ENCODE results near the gene RIMS4.
"Not testable (repeated sequence)": the region's sequence is repeated elsewhere in the genome, so short reads cannot be mapped to it uniquely, and the experiment has no call there.

Gene RIMS4

DNA sequence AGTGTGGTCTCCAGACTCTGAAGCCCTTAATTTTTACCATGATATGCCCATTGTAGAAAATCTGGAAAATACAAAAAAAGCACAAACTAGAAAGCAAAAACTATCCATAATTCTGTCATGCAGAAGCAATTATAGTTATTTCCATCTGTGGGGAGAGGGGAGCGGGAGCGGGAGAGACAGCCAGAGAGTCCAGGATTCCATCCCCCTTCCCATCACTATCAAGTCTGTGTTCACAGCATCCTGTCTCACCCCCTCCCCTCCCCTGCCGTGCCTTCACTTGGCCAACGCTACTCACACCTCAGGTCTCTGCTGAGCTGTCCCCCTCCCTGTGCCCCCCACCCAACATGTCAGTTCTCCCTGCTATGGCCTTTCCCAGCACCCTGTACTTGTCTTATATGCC, 14.5 kb downstream of the RIMS4 start:
- DNase-seq (ENCODE audit: low read depth): no peak

- no peak for DNase-seq (ENCODE audit: low read depth)
Measured at GRCh38 chr20:44792796-44793195, 17.6 kb downstream of the RIMS4 start.

DNA sequence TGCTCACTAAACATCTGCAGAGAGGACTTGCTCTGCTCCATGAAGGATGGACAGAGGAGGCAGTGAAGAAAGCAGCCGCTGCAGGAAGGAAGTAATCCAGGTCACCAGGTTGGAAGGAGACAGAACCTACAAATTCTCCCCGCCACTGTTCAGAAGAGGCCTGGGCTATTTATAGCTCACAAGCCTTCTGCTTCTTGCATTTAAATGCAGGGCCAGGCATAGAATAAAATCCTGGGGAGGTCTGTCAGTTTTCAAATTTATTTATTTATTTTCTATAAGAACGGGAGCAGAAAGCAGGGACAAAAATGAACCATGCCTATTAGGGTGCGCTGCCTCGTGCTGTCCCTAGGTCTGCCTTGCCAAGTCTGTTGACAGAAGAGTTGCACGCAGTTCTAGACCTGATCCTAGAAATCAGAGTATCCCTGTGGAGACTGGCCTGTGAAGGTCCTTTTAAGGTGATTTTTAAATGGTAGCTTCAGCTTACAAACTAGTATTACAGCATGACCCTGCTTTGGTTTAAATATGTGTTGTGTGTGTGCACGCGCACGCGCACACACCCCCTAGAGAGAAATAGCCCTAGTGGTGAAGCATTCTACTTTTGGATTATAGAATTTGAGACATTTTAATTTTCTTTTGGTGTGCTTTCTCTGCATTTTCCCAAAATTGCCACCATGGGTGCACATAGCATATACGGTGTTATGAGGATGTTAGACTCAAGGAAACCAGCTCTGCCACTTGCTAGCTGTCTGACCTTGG, 19.5 kb downstream of the RIMS4 start:
- no peak for DNase-seq (ENCODE audit: low read depth)

DNA sequence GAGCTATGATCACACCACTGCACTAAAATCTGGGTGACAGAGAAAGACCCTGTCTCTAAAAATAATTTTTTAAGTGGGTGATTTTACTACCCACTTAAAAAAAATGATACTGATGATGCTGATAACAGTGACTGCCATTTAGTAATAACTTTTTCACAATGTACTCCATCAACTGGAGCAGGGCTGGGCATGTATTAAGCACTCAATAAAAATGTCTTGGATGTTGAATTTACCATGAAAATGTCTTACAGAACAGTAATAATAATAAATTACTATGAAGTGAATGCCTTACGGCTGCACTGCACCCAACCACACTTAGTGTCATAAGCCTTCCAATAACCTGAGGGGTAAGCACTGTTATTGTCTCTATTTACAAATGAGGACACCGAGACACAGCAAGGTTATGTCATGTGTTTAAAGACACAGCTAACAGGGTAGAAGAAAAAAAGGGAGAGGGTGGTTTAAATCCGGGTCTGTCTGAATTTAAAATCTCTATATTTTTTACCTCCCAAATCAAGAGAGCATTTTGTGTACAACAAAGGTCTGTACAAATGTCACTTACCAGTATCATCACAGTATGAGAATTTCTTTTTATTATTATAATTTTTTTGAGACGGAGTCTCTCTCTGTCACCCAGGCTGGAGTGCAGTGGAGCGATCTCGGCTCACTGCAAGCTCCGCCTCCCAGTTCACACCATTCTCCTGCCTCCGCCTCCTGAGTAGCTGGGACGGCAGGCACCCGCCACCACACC, 21.5 kb downstream of the RIMS4 start:
- DNase-seq (ENCODE audit: low read depth): no peak

GRCh38 chr20:44787299-44787698, 23.0 kb downstream of the RIMS4 start:
- DNase-seq (ENCODE audit: low read depth): no peak

DNA sequence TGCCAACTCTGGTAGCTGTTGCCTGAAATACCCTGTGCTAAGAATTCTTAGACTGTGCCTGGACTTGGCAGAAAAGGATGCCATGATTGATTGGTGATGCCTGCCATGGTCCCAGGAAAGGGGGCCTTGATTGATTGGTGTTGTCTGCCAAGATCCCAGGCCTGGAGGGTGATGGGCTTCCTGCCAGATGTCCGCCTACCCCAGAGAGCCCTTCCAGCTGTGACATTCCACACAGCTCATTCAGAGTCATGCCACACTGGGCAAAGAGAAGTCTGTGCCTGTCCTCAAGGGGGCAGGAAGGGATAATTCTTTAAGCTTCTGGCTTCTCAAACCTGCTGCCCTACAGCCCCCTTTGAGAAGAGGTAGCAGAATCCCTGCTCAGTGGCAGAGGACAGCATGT, 24.6 kb downstream of the RIMS4 start:
- peak; percentile 34 for DNase-seq (ENCODE audit: low read depth)

DNA sequence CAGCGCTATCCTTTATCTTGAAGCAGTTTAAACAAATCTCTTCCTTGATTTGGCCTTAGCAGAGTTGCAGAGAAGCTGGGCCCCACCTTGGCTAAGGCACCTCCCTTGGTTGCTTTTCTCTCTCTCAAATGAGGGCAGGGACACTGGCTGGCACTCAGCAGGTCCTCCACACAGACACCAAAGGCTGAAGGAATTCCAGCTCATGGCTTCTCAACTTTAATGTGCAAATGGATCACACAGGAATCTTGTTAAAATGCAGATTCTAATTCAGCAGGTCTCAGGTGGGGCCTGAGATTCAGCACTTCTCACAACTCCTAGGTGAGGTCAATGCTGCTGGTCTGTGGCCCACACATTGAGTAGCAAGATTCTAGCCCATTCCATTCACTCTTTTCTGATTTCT, 25.7 kb downstream of the RIMS4 start:
- no peak for DNase-seq (ENCODE audit: low read depth)

DNA sequence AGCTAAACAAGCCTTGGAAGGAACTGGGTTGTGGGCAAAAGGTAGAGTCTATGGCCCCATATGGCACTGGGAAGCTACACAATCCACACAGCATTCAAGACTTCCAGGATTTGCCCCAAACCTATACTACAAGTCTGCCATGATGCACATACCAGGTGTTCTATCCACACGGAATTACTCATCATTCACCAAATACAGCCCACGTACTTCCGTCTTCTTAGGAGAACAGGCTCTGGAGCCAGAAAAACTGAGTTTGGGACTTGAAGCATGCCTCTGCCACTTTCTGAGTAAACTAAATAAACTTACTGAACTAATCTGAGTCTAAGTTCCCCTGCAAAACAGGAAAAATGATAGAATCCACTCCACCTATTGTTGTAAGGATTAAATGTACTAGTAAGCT, 28.6 kb downstream of the RIMS4 start:
- DNase-seq (ENCODE audit: low read depth): no peak

DNA sequence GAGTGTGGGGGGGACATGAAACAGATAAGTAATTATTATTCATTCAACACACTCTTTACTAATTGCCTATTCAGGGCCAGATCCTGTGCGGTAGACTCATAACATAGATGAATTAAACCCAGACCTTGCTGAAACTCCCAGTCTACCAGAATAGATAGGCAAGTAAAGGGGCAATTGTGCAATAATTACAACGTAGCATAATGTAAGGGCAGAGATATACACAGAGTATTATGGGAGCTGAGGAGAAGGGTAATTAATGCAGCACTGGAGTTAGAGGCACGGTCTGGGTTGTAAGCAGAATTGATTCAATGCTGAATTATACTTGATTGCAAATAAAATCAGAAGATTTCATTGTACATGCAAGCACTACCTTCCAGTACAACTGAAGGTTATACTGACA, 29.2 kb downstream of the RIMS4 start:
- DNase-seq (ENCODE audit: low read depth): no peak

- DNase-seq (ENCODE audit: low read depth): peak; percentile 64
Measured at GRCh38 chr20:44780226-44780625, 30.1 kb downstream of the RIMS4 start.

DNA sequence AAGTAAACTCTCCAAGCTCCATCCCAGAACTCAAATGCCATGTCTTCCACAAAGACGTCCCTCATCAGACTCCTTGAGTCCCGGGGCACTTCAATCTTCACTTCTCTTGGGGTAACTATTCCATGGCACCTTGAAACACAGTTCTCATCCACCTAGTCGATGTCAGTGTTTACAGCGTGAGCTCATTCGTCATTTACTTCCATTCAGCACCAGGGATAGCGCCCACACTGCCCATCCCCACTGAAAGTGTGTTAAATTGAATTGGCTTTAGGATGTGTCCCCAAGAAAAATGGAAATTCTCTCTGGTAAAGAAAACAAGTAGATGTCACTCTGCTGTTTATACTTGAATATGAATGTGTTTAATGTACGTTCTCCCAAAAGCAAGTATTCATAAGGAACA, 33.4 kb downstream of the RIMS4 start:
- peak; percentile 30 for DNase-seq (ENCODE audit: low read depth)

DNA sequence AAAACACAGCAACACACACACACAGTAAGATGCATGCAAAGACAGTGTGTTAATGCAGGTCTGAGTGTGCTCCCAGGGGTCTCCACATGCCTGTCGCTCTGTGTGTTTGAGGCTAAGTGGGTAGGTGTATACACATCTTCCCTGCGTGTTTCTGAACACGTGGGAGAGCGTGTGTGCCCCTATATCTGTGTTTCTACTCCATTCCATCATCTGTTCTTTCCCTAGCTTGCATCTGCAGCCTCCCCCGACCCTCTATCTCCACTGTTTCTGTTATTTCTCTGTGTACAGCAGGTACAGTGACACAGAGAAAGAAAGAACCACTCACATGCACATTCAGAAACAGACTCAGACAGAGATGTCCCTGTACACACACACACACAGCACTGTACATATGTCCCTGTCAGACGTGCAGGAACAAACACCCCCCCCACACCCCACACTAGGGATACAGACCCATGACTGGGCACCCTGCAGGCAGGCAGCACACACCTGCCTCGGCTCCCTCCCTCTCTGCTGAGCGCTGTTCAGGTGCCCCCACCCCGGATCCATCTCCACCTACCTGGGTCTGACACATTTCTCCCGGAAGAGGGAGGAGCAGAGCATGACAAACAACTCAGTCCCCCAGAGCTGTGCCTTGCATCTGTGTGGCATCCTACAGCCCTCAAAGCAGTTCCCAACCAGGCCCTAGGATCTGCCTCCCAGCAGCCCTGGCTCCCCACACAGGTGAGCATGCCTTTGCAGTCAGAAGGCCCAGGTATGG, 37.1 kb downstream of the RIMS4 start:
- no peak for DNase-seq (ENCODE audit: low read depth)

DNA sequence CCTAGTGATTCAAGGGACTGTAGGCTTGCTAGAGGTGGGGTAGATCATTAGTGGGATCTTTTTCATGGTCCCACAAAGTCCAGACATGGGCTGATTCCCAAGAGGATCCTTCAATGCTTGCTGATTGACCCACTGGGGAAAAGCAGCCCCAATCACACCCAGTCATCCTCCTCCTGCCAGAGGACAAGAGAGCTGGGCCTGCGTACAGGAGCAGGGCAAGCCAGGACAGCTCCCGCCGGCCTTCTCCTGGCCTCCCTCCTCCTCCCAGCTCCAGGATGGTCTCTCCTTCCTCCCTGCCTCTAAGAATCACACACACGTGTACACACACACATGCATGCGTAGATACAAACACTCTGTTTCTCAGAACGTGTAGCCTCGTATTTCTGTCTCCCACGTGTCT, 37.7 kb downstream of the RIMS4 start:
- DNase-seq (ENCODE audit: low read depth): no peak

GRCh38 chr20:44771172-44771535, 39.2 kb downstream of the RIMS4 start:
- DNase-seq (ENCODE audit: low read depth): no peak

DNA sequence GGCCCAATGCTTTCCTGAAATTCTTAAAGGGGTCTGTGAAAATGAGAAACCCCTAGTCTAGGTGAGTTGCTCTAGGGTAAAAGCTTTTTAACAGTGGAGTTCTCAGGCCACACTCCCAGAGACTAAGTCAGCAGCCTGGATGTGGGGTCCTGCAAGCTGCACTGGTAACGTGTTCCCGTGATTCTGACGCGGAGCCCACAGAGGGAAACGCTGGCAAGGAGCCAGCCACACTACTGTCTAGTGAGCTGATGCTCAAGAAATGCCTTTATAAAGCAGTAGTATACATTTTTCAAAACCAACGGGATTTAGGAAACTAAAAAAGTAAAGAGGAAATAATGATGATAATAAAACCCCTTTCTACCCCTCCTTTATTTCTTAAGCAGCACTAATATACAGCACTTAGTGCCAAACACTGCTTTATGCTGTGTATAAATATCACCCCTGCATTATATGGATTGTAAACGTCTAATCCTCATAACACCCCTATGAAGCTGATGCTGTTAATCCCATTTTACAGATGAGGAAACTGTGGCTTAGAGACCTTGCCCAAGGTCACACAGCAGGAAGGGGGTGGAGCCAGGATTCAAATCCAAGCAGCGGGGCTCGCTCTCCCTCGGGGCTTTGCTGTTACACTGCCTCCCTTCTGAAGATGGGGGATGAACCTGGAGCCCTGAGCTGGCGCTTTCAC, 39.7 kb downstream of the RIMS4 start:
- no peak for DNase-seq (ENCODE audit: low read depth)

GRCh38 chr20:44769481-44769863, 40.9 kb downstream of the RIMS4 start:
- no peak for DNase-seq (ENCODE audit: low read depth)

DNA sequence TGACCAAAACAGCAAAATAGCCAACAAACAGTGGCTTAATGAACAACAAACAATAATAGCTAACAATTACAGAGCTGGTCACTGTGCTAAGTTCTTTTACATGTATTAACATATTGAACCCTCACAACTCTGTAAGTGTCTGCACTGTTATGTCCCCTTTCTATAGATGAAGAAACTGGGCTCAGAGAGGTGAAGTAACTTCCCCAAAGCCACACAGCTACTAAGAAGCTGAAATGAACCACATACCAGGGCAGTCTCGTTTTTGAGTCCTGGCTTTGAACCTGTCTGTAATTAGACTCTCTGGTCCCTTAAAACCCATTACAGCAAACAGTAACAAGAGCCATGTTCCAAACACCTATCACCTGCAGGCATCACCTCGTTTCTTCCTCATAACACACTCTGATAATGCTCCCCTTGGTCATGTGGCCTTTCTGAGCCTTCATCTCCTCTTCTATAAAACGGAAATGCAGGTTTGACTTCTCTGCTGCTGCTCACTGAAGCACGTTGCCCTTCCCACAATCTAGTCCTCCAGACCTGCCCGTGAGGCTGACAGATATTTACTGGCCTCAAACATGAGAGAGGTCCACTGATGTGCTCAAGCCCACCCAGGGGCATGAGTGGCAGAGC, 41.4 kb downstream of the RIMS4 start:
- no peak for DNase-seq (ENCODE audit: low read depth)

DNA sequence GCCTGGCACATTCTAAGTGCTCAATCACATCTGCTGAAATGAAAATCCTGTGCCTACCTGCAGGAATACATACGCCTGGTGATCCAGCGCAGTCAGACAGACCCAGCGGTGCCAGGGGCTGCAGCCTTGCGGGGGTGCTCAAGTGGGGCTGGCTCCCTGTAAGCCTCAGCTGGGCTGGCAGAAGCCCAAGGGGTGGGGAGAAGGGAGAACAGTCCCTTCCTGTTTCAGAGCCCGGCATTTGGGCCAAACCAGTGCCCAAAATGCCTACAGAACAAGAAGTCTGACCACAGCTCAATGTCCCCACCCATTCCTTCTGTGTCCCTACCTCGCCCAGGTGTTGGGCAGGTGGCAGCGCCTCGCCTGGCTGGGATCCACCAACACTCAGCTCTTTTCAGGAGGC, 42.1 kb downstream of the RIMS4 start:
- DNase-seq (ENCODE audit: low read depth): no peak

DNA sequence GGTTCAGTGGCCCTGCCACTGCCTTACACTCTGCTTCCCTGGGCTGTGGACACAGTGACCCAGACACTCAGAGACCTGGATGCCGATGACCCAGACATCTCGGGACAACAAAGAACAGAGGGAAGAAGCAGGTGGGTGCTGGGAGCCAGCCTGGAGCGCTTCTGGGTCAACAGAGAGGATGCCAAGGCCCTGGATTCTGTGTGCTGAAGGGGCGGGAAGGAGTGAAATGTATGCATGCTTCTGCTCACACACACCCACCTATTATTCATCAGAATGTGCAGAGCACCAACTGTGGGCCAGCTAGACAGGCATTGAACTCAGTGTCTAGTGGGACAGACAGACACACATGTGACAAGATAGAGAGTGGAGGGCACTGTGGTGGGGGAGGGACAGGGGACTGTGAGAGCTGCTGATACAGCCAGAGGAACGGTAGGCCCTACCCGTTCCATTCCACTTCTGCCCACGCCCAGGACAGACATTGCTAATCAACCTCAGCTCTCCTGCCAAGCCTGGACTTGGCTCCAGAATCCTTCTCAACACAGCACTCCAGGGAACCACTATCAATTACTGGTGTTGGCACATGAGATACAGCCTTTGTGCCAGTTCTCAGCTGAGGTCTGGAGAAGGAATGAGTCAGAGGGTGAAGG, 44.5 kb downstream of the RIMS4 start:
- no peak for DNase-seq (ENCODE audit: low read depth)

- DNase-seq (ENCODE audit: low read depth): no peak
Measured at GRCh38 chr20:44765091-44765490, 45.3 kb downstream of the RIMS4 start.

DNA sequence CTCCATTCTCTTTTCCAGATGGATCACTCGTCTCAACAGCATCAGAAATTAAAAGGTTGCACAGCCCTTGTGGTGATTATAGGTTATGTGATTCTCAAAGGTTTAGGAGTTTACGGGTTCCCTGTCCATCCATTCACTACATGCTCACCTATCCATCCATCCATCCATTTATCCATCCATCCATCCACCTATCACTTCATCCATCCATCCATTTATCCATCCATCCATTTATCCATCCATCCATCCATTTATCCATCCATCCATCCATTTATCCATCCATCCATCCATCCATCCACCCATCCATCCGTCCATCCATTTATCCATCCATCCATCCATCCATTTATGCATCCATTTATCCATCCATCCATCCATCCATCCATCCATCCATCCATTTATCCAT, 46.5 kb downstream of the RIMS4 start:
- not testable (repeated sequence) for DNase-seq (ENCODE audit: low read depth)
